SIG-M5 (cell line): ENCODE results near the gene SKAP2.
A peak's percentile ranks its signal among the peaks of the same experiment; 100 is the strongest.

ENCODE experiments used
- DNase-seq: peaks from one replicate; lab custom pipeline; 2025; lab: John Stamatoyannopoulos, UW

SKAP2 gene

DNA sequence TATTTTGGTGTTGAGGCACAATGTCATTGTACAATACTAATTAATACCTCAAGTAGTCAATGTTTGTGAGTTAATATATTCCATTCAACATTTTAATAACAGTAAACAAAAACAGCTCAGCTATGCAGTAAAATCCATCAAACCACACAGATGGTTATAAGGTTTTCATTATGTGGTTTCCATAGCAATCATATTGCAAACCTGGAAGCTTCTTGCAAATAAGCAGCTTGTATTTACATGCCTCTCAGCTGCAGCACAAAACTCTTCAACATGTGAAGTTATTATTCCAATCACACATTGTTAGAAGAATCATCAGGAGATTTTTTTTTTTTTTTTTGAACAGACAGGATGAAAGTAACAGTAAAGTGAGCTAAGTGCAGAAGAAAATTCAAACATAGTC is 170.2 kb downstream of the SKAP2 start:
- no peak for DNase-seq

DNA sequence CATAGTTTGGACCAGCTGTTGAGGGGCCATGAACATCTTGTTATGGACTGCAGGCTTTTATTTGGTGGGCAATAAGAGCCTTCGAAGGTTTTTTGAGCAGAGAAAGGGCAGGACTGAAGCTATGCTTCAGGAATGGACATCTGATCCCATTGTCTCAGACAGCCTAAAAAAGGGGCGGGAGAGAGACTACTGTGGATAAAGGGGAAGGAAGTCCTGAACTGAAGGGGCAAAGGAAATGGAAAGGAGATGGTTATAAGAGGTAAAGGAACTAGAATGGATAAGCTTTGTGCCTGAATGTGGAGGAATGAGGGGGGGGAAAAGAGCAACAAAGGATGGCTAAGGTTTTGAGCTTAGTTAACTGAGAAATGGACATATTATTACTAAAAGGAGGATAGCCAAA is 172.5 kb downstream of the SKAP2 start:
- no peak for DNase-seq

DNA sequence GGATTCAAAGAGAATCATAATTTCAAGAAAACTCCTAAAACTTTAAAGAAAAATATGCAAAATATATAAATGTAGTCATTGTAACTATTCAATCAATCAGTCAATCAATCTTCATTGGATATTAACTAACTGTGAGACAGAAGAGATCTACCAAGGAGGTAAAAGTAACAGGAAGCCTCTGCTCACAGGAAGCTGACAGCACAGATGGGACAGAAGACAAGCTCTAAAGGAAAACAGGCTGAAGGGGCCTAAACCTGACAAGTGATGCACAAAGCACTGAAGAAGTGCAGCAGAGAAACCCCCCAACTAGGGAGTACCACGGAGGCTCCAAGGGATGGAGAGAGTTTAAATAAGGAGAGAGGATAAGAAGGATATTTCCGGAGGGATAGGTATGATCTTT is 173.0 kb downstream of the SKAP2 start:
- no peak for DNase-seq

DNA sequence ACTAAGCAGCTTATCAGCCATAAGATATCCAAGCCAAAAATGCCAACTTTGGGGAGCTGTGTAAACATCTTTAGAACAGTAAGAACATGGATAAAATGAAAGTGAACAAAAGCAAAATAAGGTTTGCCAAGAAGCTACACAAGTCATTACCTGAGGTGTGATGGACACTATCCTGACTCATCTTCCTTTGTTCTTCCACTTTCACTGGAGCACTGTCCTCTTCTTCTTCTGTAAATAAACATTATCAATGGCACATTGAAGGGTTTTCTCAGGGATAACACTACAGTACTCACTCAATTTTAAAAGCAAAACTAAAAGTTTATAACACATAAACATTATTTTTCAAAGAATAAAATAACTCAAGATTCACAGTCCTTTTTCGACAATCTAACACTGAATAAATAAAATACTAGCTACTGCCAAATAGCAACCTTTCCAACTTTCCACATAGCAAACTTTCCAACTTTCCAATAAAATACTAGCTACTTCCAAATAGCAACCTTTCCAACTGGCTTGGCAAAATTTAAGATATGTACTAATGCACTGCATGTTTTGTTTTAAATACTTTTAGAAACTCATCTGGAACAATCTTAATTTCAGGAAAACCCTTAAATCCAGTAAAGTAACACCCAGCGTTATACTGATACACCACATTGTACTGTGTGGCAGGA is 174.1 kb downstream of the SKAP2 start:
- DNase-seq = no peak

DNA sequence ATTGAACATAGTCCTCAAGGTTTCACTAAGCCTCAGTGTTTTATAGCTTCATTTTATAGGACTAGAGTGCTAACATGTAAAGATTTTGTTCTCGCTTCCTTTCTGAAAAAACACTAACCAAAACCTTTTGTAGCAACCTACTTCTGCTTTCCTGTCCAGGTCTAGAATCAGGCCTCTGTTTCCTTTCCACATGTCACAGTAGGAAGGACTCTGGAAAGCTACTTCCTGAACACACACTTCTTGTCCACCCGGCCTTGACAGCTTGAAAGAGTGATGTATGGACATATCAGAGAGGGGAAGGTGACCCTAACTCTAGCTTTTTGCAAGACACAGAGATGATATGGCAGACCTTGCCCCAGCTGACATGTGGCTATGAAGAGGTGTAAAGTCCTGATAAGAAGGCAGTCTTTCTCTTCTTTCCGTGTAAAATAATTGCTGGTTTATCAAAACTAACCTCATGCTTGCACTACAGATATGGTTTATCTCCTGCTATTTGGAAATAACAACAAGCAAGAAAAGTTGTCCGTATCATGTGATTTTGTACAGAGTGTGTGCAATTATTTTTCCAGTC is 175.4 kb downstream of the SKAP2 start:
- DNase-seq = no peak

DNA sequence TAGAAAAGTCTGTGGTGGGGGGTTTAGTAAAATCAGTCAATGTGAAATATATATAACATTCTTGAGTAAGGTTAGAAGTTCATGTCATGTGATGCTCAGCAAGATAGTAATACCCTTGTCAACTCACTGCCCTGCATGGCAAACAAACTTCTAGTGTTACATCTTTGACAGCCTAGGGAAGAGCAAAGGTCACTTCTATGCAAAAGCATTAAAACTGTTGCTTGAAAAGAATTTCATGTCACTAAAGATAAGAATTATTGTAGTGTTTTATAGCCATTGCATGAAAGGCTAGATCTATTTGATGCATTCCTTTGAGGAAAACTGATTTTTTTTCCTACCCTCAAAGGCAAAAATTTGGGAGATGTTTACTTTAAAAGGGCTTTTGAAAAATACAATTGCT is 176.0 kb downstream of the SKAP2 start:
- no peak for DNase-seq

DNA sequence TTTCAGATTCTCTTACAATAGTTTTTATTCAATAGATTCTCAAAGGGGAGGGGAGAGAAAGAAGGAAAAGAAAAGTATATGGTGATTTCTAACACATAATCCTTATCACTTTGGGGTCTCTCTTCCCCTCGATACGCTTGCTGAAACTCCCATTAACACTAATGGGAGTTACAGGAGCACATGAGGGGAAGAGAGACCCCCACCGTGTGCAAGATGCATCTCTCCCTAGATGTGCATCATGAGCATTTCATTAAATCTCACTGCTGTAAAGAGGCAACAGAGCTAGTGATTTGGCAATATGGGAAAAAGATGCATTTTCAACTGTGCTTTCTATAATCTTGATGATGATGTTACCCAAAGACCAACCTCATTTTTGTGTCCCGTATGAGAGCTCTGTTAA is 177.4 kb downstream of the SKAP2 start:
- DNase-seq = no peak

DNA sequence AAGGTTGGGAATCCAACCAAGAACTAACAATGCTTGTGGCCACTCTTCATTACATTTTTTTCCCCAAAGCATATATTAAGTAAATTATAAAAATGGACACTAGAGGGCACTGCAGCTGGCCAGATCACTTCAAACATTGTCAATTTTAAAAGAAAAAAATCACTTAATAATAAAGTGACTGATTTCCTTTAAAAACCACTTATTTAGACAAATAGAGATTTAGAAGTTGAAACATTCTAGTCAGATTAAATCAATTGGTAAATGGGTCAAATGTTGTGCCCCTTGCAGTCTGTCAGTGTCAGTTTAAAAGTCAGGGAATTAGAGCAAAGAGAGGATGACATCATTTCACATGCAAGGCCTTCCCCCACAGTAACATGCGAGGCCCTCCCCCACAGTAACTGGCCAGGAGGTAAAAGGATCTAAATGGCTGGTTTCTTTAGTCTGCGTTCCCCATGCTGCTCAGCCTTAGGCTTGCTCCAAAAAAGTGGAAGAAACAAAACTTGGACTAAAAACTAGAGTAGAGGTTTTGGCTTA is 177.9 kb downstream of the SKAP2 start:
- no peak for DNase-seq

DNA sequence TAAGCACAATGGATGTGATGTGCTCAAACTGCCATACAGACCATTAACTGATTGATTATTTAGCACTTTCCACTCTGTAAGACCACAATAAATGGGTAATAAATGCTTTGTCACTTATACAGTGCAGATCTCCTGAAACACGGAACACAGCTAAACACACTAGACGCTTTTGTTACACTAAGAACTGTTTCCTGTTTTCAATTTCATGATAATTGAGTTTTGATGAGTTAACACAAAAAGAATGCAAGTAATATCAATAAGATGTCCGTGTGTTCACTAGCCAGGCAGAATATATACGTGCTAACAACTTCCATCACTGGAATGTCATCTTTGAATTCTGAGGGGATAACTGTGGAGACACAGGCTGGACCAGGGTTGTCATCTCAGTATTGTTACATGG is 178.8 kb downstream of the SKAP2 start:
- DNase-seq = no peak

DNA sequence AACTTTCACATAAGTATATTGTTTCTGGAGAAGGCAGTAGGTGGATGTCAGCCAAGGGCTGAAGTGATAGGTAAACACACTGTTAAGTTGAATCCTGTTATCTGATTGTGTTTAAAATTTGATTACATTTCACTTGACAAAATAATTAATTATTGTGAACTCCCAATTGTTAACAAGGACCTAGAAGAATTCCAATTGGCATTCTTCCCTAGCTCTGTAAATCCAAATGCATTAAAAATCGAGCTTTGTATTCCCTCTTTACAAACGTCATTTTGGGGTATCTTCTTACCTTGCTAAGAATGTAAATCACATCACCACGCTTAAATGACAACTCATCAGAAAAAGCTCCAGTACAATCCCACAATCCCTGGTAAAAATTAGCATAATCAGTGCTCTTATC is 179.9 kb downstream of the SKAP2 start:
- DNase-seq = no peak

DNA sequence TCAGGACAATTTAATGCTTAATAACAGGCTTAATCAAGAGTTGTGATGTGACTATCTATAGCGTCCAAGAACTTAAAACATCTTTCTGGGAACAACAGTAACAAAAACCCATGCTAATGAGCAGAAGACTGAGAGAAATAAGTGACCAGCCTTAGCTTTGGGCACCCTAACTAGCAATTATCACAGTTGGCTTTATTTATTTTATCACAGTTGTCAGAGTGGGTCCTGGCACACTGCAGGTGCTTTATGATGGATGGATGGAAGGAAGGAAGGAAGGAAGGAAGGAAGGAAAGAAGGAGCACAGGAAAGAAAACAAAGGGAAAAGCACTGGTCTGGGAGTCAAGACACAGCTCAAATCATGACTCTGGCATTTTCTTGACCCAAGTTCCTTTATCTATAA is 181.1 kb downstream of the SKAP2 start:
- DNase-seq = no peak

DNA sequence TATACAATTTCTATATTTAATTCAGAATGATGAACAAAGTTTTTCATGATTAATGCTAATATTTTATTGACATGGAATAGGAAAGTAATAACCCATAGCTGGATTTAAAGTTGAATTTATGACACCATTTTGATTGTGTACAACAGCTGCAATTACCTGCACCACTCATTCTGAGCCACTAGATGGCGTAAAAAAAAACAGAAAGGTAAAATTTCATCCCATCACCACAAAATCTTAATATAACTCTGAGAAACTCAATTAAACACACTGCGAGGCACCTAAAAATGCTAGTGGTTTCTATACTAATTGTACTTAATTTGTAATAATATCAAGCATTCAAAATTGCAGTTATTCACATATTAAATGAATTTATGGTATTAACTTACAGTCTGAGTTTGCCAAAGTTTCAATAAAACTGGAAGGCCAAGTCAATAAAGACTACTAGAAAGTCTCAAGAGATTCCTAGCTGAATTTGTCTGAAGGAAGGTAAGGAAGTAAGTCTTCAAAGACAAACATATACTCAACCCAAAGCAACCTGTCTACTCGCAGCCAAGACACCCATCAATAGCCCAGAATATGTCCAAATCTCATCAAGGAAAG is 182.5 kb downstream of the SKAP2 start:
- no peak for DNase-seq

DNA sequence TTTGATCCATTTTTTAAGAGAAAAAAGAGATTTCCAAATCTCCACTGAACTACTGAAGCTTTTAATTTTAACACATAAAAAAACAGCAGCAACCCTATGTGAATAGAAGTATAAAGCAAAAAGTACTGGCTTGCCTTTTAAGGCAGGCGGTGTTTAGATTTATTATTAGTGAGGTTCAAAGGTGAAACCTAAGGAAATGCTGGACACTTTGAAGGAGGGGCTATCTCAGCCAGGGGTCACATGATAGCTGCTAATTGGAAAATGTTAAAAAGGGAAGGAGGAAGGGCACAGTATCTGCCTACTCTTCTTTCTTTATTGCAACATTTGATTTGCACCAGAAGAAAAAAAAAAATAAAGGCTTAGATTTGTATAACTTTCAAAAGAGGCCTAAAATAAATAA is 183.8 kb downstream of the SKAP2 start:
- no peak for DNase-seq

DNA sequence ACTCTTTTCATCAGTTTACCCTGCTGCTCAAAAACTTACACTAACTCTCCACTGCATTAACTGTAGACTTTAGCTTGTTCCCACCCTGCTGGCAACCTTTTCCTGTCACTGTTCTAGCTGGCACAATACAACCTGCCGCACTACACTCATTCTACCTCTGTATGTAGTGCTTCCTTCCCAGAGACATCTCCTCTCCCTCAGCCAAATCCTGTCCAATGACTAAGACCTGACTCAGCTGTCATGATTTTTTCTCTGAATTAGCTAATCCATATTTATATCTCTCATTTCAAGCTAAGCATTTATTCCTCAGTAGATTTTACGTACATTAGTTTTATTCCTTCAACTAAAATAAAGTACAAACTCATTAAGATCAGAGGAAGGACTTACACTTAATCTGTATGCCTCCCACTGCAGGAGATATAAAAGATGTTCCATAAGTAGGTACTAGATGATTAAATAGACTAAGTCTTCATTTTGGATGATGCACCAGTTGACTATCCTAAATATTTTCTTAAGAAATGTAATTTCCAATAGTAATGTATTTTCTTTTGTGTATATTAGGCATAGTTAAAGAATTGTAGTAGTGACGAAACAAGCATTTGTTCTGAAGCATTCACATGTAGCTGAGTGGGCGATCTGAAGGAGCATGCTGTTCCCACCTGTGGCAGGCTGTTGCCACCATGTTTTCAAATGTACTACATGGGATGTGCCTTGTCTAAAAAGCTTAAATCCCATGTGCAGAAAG is 189.1 kb downstream of the SKAP2 start:
- DNase-seq = no peak

DNA sequence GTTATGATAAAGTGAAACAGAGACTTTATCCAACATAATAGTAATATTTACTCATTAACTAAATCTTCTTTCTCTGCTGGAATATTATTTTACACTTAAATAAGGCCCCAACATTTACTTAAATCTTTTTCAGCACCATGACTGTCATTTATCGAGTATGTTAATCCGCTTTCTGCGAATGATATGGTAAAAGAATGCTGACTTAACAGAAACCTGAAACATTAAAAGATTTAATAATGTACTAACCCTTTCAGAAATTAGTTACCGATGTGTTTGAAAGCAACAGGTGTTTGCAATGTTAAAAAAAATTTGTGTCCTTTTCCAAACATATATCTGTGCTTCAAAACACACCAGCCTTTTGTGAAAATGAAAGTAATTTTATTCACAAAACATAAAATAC is 190.5 kb downstream of the SKAP2 start:
- no peak for DNase-seq

DNA sequence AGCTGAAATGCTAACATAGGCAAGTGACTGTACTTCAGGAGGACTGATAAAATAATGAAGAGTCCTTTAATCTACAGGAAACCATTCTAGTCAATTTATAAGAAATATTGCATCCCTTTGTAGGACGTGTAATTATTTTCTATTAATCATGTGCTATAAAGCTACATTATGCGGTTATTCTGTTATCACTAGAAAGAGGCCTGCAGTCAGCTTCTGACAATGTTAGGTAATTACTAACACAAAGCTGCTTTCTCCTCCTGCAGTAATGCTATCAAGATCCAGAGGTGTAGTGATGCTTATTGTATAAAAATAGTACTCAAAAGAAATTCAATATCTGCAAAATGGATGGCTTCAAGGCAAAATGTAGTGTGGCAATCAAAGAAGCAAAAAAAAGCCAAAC is 191.1 kb downstream of the SKAP2 start:
- DNase-seq = no peak

DNA sequence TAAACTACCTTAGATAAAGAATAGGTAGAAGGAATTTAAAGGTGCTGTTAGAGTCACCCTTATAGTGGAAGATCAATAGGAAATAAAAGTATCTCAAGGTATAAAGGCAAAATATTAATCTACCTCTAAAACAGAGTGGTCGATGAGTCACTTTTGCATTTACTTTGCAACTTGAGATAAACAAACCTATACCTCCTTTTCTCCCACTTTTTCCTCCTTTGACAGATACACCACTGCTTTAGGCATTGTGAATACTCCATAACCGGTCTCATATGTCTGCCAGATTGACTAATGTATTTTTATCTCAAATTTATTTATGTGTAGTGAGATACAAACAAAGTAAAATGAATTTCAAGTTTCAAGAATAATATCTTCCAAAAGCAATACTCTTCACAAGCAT is 193.5 kb downstream of the SKAP2 start:
- no peak for DNase-seq

DNA sequence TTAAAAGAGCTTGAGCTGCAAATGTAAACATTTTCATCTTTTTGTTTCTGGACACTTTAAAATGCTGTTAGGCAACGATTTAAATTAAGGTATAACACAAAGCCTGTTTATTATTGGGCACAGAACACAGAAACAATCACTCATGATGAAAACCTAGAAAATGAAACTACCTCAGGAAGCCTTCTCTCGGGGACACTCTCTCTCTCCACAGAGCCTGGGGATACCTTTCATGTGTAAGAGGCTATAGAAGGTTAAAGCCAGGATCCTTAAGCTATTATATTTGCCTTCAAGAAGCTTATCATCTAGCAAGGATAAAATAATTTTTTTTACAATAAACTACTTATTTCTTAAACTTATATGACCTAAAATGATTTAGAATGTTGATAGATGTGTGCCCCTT is 194.1 kb downstream of the SKAP2 start:
- no peak for DNase-seq

DNA sequence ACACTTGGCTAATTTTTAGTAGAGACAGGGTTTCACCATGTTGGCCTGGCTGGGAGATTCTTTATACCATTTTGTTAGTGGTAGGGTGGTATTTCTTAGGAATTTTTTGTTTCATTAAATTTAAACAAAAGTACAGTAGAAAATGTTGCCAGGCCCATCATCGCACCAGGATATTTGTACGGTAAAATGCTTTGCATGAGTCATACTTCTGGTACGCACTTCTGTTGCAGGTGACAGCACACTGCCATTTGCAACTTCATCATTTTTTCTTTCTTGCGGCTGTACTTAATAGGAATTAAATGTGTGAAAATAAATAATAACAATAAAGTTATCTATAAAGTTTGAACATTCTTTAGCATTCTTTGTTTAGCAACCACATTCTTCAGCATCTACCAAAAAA is 195.6 kb downstream of the SKAP2 start:
- DNase-seq = no peak

DNA sequence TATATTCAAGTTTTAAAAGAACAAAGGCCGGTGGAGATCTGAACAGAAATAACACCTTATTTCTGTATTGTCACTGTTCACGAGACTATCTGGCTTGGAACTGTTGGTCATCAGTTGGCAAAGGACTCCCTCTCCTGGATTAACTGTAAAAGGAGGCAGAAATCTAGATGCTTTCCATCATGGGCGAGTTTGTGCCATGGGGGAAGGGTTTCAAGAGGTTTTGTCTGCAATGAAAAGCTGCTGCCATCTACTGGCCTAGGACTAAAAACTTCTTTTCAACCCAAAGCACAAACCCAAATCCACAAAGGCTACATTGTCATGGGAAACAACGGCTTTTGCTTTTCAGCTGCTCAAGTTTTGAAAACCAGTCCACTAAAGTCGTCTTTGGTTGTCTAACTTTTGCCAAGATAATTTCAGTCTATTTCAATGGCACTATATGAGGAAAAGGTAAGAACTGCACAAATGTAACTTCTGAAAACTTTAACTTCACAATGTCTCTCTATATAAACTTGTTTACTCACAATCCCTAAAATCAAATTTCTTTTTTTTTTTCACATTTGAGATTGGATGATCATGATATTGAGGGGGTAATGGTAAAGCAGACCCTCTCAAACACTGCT is 196.8 kb downstream of the SKAP2 start:
- DNase-seq = peak; percentile 14

DNA sequence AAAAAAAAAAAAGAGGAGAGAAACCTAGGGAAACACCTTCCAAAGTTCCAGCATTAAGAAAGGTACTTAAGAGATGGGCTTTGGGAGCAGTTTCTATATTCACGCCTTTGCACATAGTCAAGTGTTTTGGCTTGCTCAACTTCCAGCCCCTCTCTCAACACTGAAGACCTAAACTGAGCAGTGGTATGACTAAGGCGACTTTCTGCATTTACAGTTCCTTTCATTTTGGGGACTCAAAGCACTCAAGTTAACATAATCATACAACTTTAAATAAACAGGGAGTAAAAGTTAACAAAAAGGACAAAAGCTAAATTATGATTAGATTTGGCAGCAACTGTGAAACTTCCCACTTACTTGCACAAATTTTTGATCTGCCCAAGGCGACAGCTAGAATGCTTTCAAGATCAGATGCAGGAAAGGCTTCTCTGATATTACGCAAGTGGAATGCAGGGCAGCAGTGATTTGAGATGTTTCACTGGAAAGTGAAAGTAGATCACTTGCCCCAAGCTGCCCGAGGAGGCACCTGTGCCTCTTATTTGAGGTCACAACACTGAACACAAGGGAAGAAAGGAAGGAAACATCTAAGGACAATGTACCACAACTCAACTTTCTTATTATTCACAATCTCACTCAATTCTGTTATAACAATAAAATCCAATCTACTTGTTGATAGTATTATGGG is 199.5 kb downstream of the SKAP2 start:
- no peak for DNase-seq

DNA sequence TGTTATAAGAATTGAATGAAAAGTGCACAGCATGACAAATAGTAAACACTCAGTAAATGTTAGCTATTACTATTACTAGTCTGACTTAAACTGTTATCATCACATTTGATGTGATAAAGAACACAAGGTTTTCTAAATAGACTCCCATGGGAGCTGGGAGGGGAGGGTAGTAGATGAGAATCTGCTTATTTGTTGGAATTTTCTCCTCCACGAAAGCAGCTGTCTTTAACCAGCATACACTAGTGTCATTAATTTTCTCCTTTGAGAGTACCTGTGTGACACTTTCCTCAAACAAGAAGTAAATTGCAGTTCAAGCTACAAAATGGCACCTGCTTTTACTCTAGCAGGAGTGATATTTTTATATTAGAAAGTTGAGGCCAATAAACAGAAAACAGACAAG is 200.1 kb downstream of the SKAP2 start:
- no peak for DNase-seq
